BJ (cell line): ENCODE data around the gene KIRREL3. TPM values are rescaled to one million over a fixed set of nuclear protein-coding genes. Genes with fewer than 3 reads are reported as not detected.

Source experiments
- CTCF ChIA-PET: fragments of 350-600 bp; formaldehyde crosslinking; extraction: SDS; loops from one replicate; lab custom pipeline; 2021; ENCODE audit warnings: antibody characterized with exemption, inconsistent platforms; lab: Yijun Ruan, JAX
- POLR2A ChIA-PET: fragments of 300-600 bp; sonication (Branson Sonifier 250); formaldehyde crosslinking; extraction: SDS; loops from one replicate; lab custom pipeline; 2021; ENCODE audit warnings: antibody characterized with exemption; lab: Charles Lee
- DNase-seq: peaks from one replicate; pipeline ENCODE4 v3.0.0-alpha.2; 2011; ENCODE audit warnings: low read depth
- H3K27me3 ChIP-seq: 2 replicates; pipeline ENCODE4 v1.6.0; 2011; ENCODE audit warnings: low read length; ENCODE audit not compliant: control insufficient read depth, insufficient read depth
- H3K36me3 ChIP-seq: 2 replicates; pipeline ENCODE4 v1.5.1; 2011; ENCODE audit warnings: low read length; ENCODE audit not compliant: control insufficient read depth, insufficient read depth
- H3K4me3 ChIP-seq: 2 replicates; pipeline ENCODE4 v1.5.1; 2011; ENCODE audit warnings: low read depth, mild to moderate bottlenecking, control low read depth, low read length
- polyA plus RNA-seq: library from polyadenylated mRNA; depleted of rRNA; stranded (reverse); fragments of >200 nt; gene quantifications from 2 replicates; pipeline ENCODE4 v1.2.3, GENCODE V29; 2011
- TF ChIP-seq, protein P1 (sequence below): IDR thresholded peaks from 2 replicates; pipeline ENCODE4 v1.5.1; 2011; ENCODE audit warnings: low read depth, mild to moderate bottlenecking, control low read depth, inconsistent platforms, low read length, moderate library complexity; ENCODE audit not compliant: insufficient read depth

Gene KIRREL3
- polyA plus RNA-seq, 1 experiment, result 19.6 TPM

DNA sequence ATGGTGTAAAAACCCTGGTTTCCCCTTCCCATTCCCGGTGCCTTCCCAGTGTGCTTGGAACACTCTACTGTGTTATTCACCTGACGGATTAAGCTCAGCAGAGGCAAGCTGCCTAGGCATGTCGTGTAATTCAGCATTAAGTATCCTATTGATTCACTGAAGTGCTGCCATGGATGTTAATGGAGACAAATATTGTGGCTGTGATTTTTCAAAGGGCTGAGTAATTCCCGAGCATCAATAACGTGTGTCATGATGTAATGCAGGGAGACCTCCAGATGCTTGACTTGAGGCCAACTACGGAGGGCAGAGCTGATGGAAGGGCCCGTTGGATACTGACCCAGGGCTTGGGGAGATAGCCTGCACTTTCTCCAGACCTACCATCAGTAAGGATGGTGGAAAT lies 376.1 kb downstream of the KIRREL3 start:
- DNase-seq, result no peak
- H3K27me3 ChIP-seq, result no peaks in the 10 kb centered on the region
- no peak overlapping the region for H3K4me3 ChIP-seq
- CTCF ChIA-PET, result no interaction called here
- POLR2A ChIA-PET, result no interaction called here
- no peaks in the 10 kb centered on the region for H3K36me3 ChIP-seq
- TF ChIP-seq, protein P1, sequence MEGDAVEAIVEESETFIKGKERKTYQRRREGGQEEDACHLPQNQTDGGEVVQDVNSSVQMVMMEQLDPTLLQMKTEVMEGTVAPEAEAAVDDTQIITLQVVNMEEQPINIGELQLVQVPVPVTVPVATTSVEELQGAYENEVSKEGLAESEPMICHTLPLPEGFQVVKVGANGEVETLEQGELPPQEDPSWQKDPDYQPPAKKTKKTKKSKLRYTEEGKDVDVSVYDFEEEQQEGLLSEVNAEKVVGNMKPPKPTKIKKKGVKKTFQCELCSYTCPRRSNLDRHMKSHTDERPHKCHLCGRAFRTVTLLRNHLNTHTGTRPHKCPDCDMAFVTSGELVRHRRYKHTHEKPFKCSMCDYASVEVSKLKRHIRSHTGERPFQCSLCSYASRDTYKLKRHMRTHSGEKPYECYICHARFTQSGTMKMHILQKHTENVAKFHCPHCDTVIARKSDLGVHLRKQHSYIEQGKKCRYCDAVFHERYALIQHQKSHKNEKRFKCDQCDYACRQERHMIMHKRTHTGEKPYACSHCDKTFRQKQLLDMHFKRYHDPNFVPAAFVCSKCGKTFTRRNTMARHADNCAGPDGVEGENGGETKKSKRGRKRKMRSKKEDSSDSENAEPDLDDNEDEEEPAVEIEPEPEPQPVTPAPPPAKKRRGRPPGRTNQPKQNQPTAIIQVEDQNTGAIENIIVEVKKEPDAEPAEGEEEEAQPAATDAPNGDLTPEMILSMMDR, result no peak

DNA sequence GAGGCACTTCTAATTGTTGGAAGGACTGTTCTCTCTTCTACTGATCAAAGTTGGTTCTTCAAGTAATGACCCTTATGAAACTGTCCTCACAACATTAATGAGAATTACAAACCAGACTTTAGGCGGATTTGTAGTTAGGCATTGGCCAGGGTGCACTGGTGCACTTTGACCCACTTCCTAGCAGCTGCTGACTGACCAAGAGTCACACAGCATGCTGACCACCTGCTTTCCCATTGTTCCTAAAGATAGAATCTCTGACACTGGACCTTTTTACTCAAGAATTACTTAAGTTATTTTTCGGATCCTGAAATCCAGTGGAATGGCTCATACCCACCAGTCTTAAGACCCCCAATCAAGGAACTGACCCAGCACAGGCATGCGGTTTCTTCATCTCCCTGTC lies 381.1 kb downstream of the KIRREL3 start:
- TF ChIP-seq, protein P1, result no peak
- CTCF ChIA-PET, result interaction anchor here (2.1 kb wide), 1 partner anchor 371 kb away, joined by 6 read pairs; no protein-coding TSS in a partner anchor
- Histone ChIP-seq H3K36me3 (no peaks in the 10 kb centered on the region), H3K4me3 (no peak overlapping the region), H3K27me3 (no peaks in the 10 kb centered on the region)
- POLR2A ChIA-PET, result no interaction called here
- no peak for DNase-seq

DNA sequence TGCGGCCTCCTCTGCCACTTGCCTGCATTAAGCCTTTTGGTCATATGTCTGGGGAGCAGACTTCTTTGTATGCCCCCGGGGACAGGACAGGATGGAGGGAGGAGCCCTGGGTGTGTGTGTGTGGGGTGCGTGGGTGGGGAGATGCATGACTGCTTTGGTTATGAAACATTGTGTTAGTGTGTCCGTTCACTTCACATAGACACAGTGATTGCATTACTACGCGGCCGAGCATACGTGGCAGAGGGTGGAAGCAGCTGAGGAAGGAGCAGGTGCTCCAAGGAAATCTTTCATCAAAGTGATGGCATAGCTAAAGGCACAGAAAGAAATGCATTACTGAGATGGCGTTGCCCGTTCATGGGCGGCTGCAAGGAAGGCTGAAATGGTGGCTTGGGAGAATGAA lies 384.7 kb downstream of the KIRREL3 start:
- Histone ChIP-seq H3K27me3 (no peaks in the 10 kb centered on the region), H3K4me3 (no peak overlapping the region), H3K36me3 (no peaks in the 10 kb centered on the region)
- TF ChIP-seq, protein P1, result no peak
- DNase-seq, result no peak
- ChIA-PET POLR2A (no interaction called here), CTCF (interaction anchor here (1.4 to 2.0 kb wide), 3 partner anchors 9 to 375 kb away, joined by 5 to 8 read pairs (median 6); no protein-coding TSS in a partner anchor)

DNA sequence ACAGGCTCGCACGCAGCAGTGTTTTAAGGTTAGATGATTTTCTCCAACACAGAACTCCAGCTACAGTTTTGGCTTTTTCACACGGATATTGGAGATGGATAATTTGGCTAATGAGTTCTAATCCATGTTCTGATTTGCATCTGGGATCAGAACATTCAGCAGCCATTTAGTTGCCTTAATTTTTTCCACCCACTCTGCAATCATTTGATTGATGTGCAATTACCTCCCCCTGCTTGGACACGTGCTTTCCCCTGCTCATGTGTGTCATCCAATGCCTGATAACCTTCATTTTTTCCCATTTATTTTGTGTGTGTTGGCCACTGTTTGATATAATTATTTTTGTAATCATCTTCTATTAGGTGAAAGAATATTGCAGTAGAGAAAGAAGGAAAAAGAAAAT lies 387.3 kb downstream of the KIRREL3 start:
- Histone ChIP-seq H3K4me3 (no peak overlapping the region), H3K36me3 (no peaks in the 10 kb centered on the region), H3K27me3 (no peaks in the 10 kb centered on the region)
- TF ChIP-seq, protein P1, result no peak
- ChIA-PET POLR2A (interaction anchor here (0.6 kb wide), 1 partner anchor 379 kb away, joined by 10 read pairs; no protein-coding TSS in a partner anchor), CTCF (interaction anchor here (1.0 to 1.4 kb wide), 2 partner anchors 103 to 357 kb away, joined by 3 read pairs; no protein-coding TSS in a partner anchor)
- no peak for DNase-seq

DNA sequence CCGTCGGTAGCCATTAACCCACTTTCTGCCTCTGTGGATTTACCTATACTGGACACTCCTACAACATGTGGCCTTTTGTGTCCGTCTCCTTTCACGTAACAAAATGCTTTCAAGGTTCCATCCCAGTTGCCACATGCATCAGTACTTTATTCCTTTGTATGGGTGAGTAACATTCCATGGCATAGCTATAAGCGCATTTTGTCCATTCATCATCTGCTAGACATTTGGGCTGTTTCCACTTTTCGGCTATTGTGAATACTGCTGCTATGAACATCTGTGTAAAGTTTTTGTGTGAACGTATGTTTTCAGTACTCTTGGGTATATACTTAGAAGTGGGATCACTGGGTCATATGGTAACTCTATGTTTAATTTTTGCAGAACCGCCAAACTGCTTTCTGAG lies 387.9 kb downstream of the KIRREL3 start:
- CTCF ChIA-PET, result interaction anchor here (0.6 to 1.4 kb wide), 3 partner anchors 17 to 357 kb away, joined by 3 to 4 read pairs (median 3); no protein-coding TSS in a partner anchor
- DNase-seq, result no peak
- Histone ChIP-seq H3K27me3 (no peaks in the 10 kb centered on the region), H3K4me3 (no peak overlapping the region), H3K36me3 (no peaks in the 10 kb centered on the region)
- TF ChIP-seq, protein P1, result no peak
- POLR2A ChIA-PET, result no interaction called here
